Measurements from ENCODE around the gene DNAJC1.
"Not testable (repeated sequence)": the region's sequence is repeated elsewhere in the genome, so short reads cannot be mapped to it uniquely, and the experiment has no call there.

Gene DNAJC1

GRCh38 chr10:21747809-21748208 is 255.7 kb downstream of the DNAJC1 start:
- in situ Hi-C loops (cut with MboI; ENCODE audit: low sequenced_read_pairs), result loop anchor here (25.0 kb wide), 1 partner anchor 461 kb away; no protein-coding TSS in a partner anchor

GRCh38 chr10:21746118-21746517 is 257.4 kb downstream of the DNAJC1 start:
- in situ Hi-C loops (cut with MboI; ENCODE audit: low sequenced_read_pairs), result loop anchor here (25.0 kb wide), 1 partner anchor 459 kb away; no protein-coding TSS in a partner anchor

- in situ Hi-C loops (cut with MboI; ENCODE audit: low sequenced_read_pairs), result loop anchor here (25.0 kb wide), 1 partner anchor 457 kb away; no protein-coding TSS in a partner anchor
These were observed 259.3 kb downstream of the DNAJC1 start for GRCh38 chr10:21744223-21744622.

- in situ Hi-C loops (cut with MboI; ENCODE audit: low sequenced_read_pairs), result loop anchor here (25.0 kb wide), 1 partner anchor 456 kb away; no protein-coding TSS in a partner anchor
These were observed 260.7 kb downstream of the DNAJC1 start for GRCh38 chr10:21742740-21743412.

GRCh38 chr10:21740989-21741388 is 262.5 kb downstream of the DNAJC1 start:
- in situ Hi-C loops (cut with MboI; ENCODE audit: low sequenced_read_pairs), result loop anchor here (25.0 kb wide), 1 partner anchor 454 kb away; no protein-coding TSS in a partner anchor

- in situ Hi-C loops (cut with MboI; ENCODE audit: low sequenced_read_pairs), result loop anchor here (25.0 kb wide), 1 partner anchor 450 kb away; no protein-coding TSS in a partner anchor
These were observed 266.4 kb downstream of the DNAJC1 start for GRCh38 chr10:21737106-21737505.

- in situ Hi-C loops (cut with MboI; ENCODE audit: low sequenced_read_pairs), result loop anchor here (25.0 kb wide), 1 partner anchor 446 kb away; no protein-coding TSS in a partner anchor
These were observed 269.8 kb downstream of the DNAJC1 start for GRCh38 chr10:21733710-21734109.

- in situ Hi-C loops (cut with MboI; ENCODE audit: low sequenced_read_pairs), result loop anchor here (25.0 kb wide), 1 partner anchor 445 kb away; no protein-coding TSS in a partner anchor
These were observed 271.3 kb downstream of the DNAJC1 start for GRCh38 chr10:21732067-21732772.

- in situ Hi-C loops (cut with MboI; ENCODE audit: low sequenced_read_pairs), result loop anchor here (25.0 kb wide), 1 partner anchor 441 kb away; no protein-coding TSS in a partner anchor
These were observed 274.9 kb downstream of the DNAJC1 start for GRCh38 chr10:21728618-21729017.

- in situ Hi-C loops (cut with MboI; ENCODE audit: low sequenced_read_pairs), result loop anchor here (25.0 kb wide), 1 partner anchor 440 kb away; no protein-coding TSS in a partner anchor
These were observed 275.9 kb downstream of the DNAJC1 start for GRCh38 chr10:21727452-21728168.

GRCh38 chr10:21726601-21727225 is 276.8 kb downstream of the DNAJC1 start:
- in situ Hi-C loops (cut with MboI; ENCODE audit: low sequenced_read_pairs), result loop anchor here (25.0 kb wide), 1 partner anchor 439 kb away; no protein-coding TSS in a partner anchor

GRCh38 chr10:21724687-21725367 is 278.7 kb downstream of the DNAJC1 start:
- in situ Hi-C loops (cut with MboI; ENCODE audit: low sequenced_read_pairs), result loop anchor here (25.0 kb wide), 1 partner anchor 438 kb away; no protein-coding TSS in a partner anchor

- in situ Hi-C loops (cut with MboI; ENCODE audit: low sequenced_read_pairs), result no loop called here
These were observed 279.4 kb downstream of the DNAJC1 start for GRCh38 chr10:21724020-21724589.

- in situ Hi-C loops (cut with MboI; ENCODE audit: low sequenced_read_pairs), result no loop called here
These were observed 281.3 kb downstream of the DNAJC1 start for GRCh38 chr10:21722209-21722608.

- in situ Hi-C loops (cut with MboI; ENCODE audit: low sequenced_read_pairs), result no loop called here
These were observed 282.4 kb downstream of the DNAJC1 start for GRCh38 chr10:21721000-21721665.

GRCh38 chr10:21720090-21720489 is 283.4 kb downstream of the DNAJC1 start:
- in situ Hi-C loops (cut with MboI; ENCODE audit: low sequenced_read_pairs), result no loop called here

GRCh38 chr10:21719502-21719901 is 284.0 kb downstream of the DNAJC1 start:
- in situ Hi-C loops (cut with MboI; ENCODE audit: low sequenced_read_pairs), result no loop called here

- in situ Hi-C loops (cut with MboI; ENCODE audit: low sequenced_read_pairs), result not testable (repeated sequence)
These were observed 286.0 kb downstream of the DNAJC1 start for GRCh38 chr10:21717437-21718054.
